NCI-H1436 (cell line): ENCODE results near the gene CLEC10A.
A peak's percentile ranks its signal among the peaks of the same experiment; 100 is the strongest.

ENCODE experiments used
- DNase-seq: peaks from one replicate; lab custom pipeline; 2025; lab: John Stamatoyannopoulos, UW

CLEC10A gene

DNA sequence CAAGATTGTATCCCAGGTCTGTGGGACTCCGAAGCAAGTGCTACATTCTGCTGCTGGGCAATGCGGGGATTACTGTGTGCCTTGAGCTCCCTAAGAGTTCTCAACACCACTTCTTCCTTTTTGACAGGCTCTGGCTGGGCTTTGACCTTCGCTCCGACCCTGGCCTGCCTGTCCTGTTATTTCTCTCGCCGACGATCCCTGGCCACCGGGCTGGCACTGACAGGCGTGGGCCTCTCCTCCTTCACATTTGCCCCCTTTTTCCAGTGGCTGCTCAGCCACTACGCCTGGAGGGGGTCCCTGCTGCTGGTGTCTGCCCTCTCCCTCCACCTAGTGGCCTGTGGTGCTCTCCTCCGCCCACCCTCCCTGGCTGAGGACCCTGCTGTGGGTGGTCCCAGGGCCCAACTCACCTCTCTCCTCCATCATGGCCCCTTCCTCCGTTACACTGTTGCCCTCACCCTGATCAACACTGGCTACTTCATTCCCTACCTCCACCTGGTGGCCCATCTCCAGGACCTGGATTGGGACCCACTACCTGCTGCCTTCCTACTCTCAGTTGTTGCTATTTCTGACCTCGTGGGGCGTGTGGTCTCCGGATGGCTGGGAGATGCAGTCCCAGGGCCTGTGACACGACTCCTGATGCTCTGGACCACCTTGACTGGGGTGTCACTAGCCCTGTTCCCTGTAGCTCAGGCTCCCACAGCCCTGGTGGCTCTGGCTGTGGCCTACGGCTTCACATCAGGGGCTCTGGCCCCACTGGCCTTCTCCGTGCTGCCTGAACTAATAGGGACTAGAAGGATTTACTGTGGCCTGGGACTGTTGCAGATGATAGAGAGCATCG, 41.8 kb downstream of the CLEC10A start:
- no peak for DNase-seq

DNA sequence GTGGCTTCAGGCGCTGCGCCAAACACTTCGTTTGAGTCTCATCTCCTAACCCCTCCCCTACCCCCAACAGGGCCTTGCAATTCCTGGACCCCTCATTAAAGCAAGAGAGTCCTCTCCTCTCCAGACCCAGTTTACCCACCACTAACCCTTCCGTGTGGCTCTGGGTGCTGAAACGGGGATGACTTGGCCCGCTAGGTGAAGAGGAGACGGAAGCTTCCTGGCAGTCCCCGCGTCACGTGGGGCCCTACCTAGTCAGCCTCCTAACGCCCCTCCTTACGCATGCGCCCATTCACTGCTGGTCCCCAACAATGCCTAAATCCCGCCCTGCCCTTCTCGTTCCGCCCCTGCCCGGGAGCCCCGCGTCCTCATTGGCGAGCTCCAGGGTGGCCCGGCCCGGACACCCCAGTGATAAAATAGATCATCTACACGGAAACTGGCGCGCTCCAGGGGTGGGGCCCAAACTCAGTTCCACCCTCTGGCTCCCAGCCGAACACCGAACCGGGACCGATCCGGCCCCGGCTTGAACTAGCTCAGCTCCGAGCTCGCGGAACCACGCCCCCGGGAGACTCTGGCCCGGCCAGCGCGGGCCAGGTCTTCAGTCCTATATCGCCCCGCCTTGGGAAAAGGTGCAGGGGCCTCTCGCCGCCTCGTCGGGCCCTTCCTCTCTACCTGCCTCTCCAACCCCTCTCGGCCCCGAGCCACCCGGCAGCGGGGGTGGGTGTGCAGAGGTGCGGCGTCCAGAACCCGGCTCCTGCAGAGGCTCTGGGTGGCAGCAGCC, 44.3 kb downstream of the CLEC10A start, which contains the start of gene SLC16A13:
Gene SLC16A13 (plus strand): TSS at position 425 of the 778 bp plus-strand sequence. CDS start 368 bp downstream, outside the sequence.
- DNase-seq = peak; percentile 97

DNA sequence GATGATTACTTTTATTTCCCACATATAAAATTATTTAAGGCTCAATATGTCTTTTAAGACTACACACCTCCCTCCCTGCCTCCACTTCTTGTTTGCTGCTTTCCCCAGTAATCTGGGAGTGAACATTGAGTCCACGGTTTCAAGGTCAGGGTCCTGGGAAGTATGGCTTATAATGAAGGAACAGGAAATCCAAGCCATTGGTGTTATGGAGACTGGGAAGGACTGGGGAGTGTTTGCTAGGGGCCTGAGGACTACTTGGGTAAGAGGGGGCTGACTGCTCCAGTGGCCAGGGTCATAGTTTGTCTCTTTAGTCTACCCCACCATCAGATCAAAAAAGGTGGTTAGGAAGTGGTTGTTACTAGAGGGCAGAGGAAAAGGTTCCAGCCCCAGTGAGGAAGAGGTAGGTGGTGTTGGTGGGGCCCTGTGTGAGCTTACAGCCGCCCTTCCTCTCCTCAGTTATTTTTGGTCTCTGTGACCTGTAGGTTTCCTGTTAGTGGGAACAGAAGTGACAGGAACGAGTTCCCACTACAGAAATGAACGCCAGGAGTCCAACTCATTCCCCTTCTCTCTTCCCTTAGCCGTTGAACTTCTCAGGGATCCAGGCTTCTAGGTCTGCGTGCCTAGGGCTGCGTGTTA, 45.0 kb downstream of the CLEC10A start:
- DNase-seq = no peak

DNA sequence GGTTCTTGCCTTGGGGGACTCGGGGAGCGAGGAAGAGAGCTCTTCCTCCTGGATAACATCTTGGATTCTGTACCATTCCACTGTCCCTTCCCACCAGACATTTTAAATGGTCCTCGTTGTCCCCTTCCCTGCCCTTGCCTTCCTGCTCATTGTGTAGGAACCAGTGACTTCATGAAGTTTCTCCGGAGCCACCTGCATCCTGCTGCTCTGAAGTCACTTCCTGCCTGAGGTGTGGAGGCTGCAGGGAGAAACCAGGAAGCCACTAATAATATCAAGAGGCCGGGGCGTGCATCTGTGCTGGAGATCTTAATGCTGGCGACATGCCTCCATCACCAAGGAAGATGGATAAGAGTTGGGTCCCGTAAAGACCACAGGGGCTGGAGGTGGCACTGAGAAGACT, 50.4 kb downstream of the CLEC10A start:
- no peak for DNase-seq

DNA sequence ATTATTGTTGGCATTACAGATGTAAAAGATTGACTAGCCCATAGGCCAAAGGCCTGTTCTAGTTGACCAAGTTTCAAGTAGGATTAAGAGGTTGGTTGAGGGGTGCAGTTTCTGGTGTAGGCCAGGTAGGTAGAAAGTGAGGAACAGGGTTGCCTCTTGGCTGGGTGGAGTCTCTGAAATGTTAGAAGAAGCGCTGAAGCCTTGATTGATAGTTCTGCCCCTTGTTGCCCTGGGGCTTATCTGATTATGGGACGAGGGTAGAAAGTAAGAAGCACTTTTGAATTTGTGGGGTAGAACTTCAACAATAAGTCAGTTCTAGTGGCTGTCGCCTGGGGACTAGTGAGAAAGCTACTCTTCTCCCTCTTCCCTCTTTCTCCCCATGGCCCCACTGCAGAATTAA, 51.0 kb downstream of the CLEC10A start:
- DNase-seq = no peak

DNA sequence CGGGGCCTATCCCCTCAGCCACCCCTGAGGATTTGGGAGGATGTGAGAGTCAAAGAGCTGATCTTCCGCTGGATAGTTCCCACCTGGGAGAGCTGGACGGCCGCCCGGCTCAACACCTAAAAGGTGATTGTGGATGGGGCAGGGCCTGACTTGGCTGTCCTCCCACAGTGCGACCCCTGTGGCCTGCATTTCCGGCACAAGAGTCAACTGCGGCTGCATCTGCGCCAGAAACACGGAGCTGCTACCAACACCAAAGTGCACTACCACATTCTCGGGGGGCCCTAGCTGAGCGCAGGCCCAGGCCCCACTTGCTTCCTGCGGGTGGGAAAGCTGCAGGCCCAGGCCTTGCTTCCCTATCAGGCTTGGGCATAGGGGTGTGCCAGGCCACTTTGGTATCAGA, 52.7 kb downstream of the CLEC10A start:
- DNase-seq = no peak

DNA sequence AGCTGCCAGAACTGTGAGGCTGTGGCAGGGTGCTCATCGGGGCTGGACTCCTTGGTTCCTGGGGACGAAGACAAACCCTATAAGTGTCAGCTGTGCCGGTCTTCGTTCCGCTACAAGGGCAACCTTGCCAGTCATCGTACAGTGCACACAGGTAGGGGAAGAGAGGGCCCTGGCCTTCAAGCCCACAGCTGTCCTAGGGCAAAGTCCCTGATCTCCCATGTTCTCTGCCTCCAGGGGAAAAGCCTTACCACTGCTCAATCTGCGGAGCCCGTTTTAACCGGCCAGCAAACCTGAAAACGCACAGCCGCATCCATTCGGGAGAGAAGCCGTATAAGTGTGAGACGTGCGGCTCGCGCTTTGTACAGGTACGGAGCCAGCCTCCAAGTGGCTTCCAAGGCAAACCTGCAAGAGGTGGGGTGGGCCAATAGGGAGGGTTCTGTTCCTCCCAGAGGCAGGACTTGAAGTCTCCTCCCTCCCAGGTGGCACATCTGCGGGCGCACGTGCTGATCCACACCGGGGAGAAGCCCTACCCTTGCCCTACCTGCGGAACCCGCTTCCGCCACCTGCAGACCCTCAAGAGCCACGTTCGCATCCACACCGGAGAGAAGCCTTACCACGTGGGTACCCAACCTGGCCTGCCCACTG, 53.5 kb downstream of the CLEC10A start:
- DNase-seq = no peak

DNA sequence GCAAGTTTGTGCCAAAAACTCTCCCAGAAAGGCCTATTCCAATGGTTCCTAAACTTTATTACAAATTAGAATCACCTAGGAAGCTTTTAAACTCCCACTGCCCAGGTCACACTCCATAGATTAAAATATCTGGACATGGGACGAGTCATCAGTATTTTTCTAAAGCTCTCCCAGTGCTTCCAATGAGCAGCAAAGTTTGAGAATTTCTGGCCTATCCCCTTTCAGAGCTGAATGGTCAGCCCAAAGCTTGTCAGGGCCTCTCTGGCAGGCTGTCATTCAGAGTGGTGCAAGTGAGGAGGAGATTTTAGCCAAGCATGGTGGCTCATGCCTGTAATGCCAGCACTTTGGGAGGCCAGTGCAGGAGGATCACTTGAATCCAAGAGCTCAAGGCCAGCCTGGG, 54.8 kb downstream of the CLEC10A start:
- DNase-seq = no peak
